Testis (tissue), 3 donors: Measurements from ENCODE around the gene DNAJC22. TPM values are rescaled to one million over a fixed set of nuclear protein-coding genes. Genes with fewer than 3 reads are reported as not detected.
"Not testable (repeated sequence)": the region's sequence is repeated elsewhere in the genome, so short reads cannot be mapped to it uniquely, and the experiment has no call there.

ENCODE experiments used
- DNase-seq: peaks from one replicate; pipeline ENCODE4 v3.0.0-alpha.2; 2019
- H3K27ac ChIP-seq, 2 donors: fragments of 200-600 bp; sonication (generic); one replicate each; pipeline ENCODE4 v1.5.1; 2019
- H3K27me3 ChIP-seq: fragments of 200-600 bp; sonication (generic); one replicate; pipeline ENCODE4 v1.5.1; 2019
- H3K36me3 ChIP-seq: fragments of 200-600 bp; sonication (generic); one replicate; pipeline ENCODE4 v1.5.1; 2017; ENCODE audit warnings: low read depth; ENCODE audit errors: missing control alignments
- H3K4me1 ChIP-seq: fragments of 200-600 bp; sonication (generic); one replicate; pipeline ENCODE4 v1.5.1; 2019
- H3K4me3 ChIP-seq, 2 donors: fragments of 200-600 bp; sonication (generic); one replicate each; pipeline ENCODE4 v1.5.1; 2017 to 2019
- H3K9me3 ChIP-seq: fragments of 200-600 bp; sonication (generic); one replicate; pipeline ENCODE4 v1.5.1; 2017
- CTCF ChIP-seq, 3 experiments: fragments of 450-650 bp in 2 of 3; fragments of 200-600 bp in 1 of 3; sonication (generic) in 1 of 3; IDR thresholded peaks; one replicate each; pipeline ENCODE4 v1.5.1; 2016 to 2019; ENCODE audit warnings: antibody characterized with exemption in 3 of 3, mild to moderate bottlenecking in 2 of 3, moderate library complexity in 1 of 3
- POLR2A ChIP-seq: fragments of 450-650 bp; IDR thresholded peaks from one replicate; pipeline ENCODE4 v1.6.1; 2017; ENCODE audit warnings: antibody characterized with exemption, mild to moderate bottlenecking, moderate library complexity
- WGBS, 2 donors: methylation state at CpG; one replicate each; pipeline ENCODE4 v1.1.5; 2018; 5-methylcytosine and 5-hydroxymethylcytosine counted together
- intact Hi-C: fragments of 100-400 bp; cut with DNase I; formaldehyde crosslinking; loops from one replicate; pipeline ENCODE4 v1.15.1; 2023; ENCODE audit warnings: low total_unique reads
- polyA plus RNA-seq: library from polyadenylated mRNA; stranded (reverse); fragments of 350-450 nt; fragmentation: Illumina TruSeq; extraction: RNeasy Lipid Tissue Mini Kit (QIAGEN cat#74804); gene quantifications from one replicate; pipeline ENCODE4 v1.2.3, GENCODE V29; 2014; ENCODE audit warnings: low read depth, low replicate concordance; ENCODE audit not compliant: insufficient read depth
- total RNA-seq, 2 donors: library from RNA; depleted of rRNA; stranded (reverse); fragments of >200 nt; gene quantifications; one replicate each; pipeline ENCODE4 v1.2.3, GENCODE V29; 2016

The DNAJC22 gene
- total and polyA plus RNA-seq, 3 donors from 2014 or later = 0.87 to 3.5 (median 1.1) TPM

- intact Hi-C loops = loop anchor here (10.0 kb wide), 1 partner anchor 46 kb away; no protein-coding TSS in a partner anchor
- Histone ChIP-seq H3K9me3 (no peaks in the 10 kb centered on the region), H3K27me3 (no peaks in the 10 kb centered on the region), H3K4me1 (peaks cover 9% of the 10 kb centered on the region), H3K4me3 (no peak overlapping the region), H3K36me3 (no peaks in the 10 kb centered on the region), H3K27ac (no peak overlapping the region)
- DNase-seq = no peak
- WGBS, 2 donors = 77 to 82% methylated on average over 11 to 14 of the region's 14 CpGs
- TF ChIP-seq POLR2A (no peak), CTCF (IDR thresholded peaks at IDR 0.05) (no peak)
These were observed 15.9 kb upstream of the DNAJC22 start for GRCh38 chr12:49330631-49331379.

GRCh38 chr12:49331380-49332222 lies 15.1 kb upstream of the DNAJC22 start:
- Histone ChIP-seq H3K27ac (no peak overlapping the region), H3K36me3 (no peaks in the 10 kb centered on the region), H3K9me3 (no peaks in the 10 kb centered on the region), H3K4me1 (peaks cover 9% of the 10 kb centered on the region), H3K4me3 (no peak overlapping the region), H3K27me3 (no peaks in the 10 kb centered on the region)
- peak; percentile 85 for DNase-seq
- peak; percentile 44 to 69 (median 59) for TF ChIP-seq CTCF (IDR thresholded peaks at IDR 0.05)
- TF ChIP-seq POLR2A = no peak
- 32 to 44% methylated on average over 10 to 11 of the region's 11 CpGs for WGBS, 2 donors
- intact Hi-C loops = loop anchor here (10.0 kb wide), 1 partner anchor 47 kb away; no protein-coding TSS in a partner anchor

DNA sequence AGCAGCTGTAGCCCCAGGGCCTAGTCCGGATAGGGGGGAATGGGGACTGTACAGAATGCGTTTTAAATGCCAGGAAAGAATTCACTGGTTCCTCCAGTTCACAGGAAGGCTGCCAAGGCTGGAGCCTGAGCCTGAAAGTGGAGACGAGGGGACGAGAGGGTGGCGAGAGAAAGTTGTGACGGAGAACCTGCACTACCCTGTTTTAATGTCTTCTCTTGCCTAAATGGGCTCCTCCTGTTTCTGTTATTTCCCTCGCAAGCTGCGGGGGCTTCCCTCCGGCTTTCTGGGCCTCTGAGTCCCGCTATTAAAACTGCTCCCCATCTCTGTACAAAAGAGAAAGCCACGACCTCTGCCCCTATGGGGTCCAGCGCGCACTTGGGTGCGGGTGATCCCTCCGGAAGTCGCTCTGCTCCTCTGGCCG lies 14.2 kb upstream of the DNAJC22 start:
- no peak overlapping the region for H3K27ac ChIP-seq
- H3K27me3 ChIP-seq = peaks cover 3% of the 10 kb centered on the region
- peak; percentile 13 for DNase-seq

DNA sequence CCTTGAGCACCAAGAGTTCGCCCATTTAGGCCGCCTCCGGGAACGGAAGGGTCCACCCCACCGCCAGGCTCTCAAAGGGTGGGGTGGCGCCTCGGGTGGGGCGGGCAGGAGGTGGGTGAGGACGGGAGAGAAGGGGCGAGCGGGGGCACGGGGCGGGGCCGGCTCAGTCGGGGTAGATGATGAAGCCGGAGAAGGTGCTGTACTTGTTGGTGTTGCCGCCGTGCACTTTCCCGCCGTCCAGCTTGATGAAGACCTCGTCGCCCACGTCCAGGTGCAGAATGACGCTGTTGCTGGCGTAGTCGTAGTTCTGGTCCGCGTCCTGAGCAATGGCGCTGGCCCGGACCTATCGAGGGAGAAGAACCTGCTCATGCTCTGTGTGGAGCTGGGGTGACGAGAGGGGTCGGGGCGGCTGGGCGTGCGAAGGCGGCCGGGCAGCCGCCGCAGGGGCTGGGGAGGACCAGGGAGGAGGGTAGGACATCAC lies 13.8 kb upstream of the DNAJC22 start:
- Histone ChIP-seq H3K9me3 (no peaks in the 10 kb centered on the region), H3K4me3 (peak overlapping the region in 1 of 2 donors; percentile 21), H3K36me3 (no peaks in the 10 kb centered on the region), H3K27ac (no peak overlapping the region), H3K4me1 (peaks cover 9% of the 10 kb centered on the region), H3K27me3 (peaks cover 3% of the 10 kb centered on the region)
- 38 to 55% methylated on average over 9 to 40 of the region's 40 CpGs for WGBS, 2 donors
- intact Hi-C loops = loop anchor here (10.0 kb wide), 1 partner anchor 48 kb away; no protein-coding TSS in a partner anchor
- no peak for DNase-seq
- TF ChIP-seq POLR2A = no peak
- TF ChIP-seq CTCF (IDR thresholded peaks at IDR 0.05) = no peak

More for the DNA sequence above, 14.2 kb upstream of the DNAJC22 start:
- peaks cover 9% of the 10 kb centered on the region for H3K4me1 ChIP-seq
- peak overlapping the region in 1 of 2 donors; percentile 21 for H3K4me3 ChIP-seq
- no peak for TF ChIP-seq CTCF (IDR thresholded peaks at IDR 0.05)
- TF ChIP-seq POLR2A = no peak
- WGBS, 2 donors = 53 to 71% methylated on average over 17 of the region's 17 CpGs
- H3K9me3 ChIP-seq = no peaks in the 10 kb centered on the region
- H3K36me3 ChIP-seq = no peaks in the 10 kb centered on the region
- intact Hi-C loops = loop anchor here (10.0 kb wide), 1 partner anchor 48 kb away; no protein-coding TSS in a partner anchor

DNA sequence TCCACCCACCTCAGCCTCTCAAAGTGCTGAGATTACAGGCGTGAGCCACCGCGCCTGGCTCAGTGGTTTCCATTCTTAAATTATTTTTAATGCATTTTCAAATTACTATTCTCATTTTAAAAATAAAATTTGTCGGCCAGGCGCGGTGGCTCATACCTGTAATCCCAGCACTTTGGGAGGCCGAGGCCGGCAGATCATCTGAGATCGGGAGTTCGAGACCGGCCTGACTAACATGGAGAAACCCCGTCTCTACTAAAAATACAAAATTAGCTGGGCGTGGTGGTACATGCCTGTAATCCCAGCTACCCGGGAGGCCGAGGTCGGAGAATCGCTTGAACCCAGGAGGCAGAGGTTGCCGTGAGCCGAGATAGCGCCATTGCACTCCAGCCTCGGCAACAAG lies 12.9 kb upstream of the DNAJC22 start:
- 64% methylated on average over 21 of the region's 21 CpGs for WGBS, 2 donors
- intact Hi-C loops = loop anchor here (10.0 kb wide), 1 partner anchor 49 kb away; no protein-coding TSS in a partner anchor
- H3K27me3 ChIP-seq = not testable (repeated sequence)

More for the DNA sequence above, 12.9 kb upstream of the DNAJC22 start:
- not testable (repeated sequence) for H3K4me1 ChIP-seq, DNase-seq, H3K27ac ChIP-seq, H3K4me3 ChIP-seq, H3K9me3 ChIP-seq, H3K36me3 ChIP-seq
